HL-60 (cell line): Measurements from ENCODE around the gene IBTK.

ENCODE experiments used
- DNase-seq, 2 experiments: peaks; one replicate each; pipeline ENCODE4 v3.0.0-alpha.2; 2010 to 2020; ENCODE audit warnings: low read depth in 1 of 2, low spot score in 1 of 2
- H3K27ac ChIP-seq: fragments of 250-450 bp; sonication (Bioruptor Pico); replicated peaks from 2 replicates; pipeline ENCODE4 v1.5.1; 2020; ENCODE audit warnings: mild to moderate bottlenecking, moderate library complexity
- H3K27me3 ChIP-seq: fragments of 250-450 bp; sonication (Bioruptor Pico); 2 replicates; pipeline ENCODE4 v1.5.1; 2021; ENCODE audit warnings: mild to moderate bottlenecking, moderate library complexity; ENCODE audit not compliant: insufficient read depth, poor library complexity, severe bottlenecking
- H3K4me3 ChIP-seq: replicated peaks from 2 replicates; pipeline ENCODE4 v1.5.1; 2011; ENCODE audit warnings: mild to moderate bottlenecking, control low read depth, low read length; ENCODE audit not compliant: insufficient read depth
- CTCF ChIP-seq: IDR thresholded peaks from one replicate; pipeline ENCODE4 v1.5.1; 2011; ENCODE audit warnings: low read length, control low read depth, inconsistent platforms; ENCODE audit not compliant: insufficient read depth
- GABPA ChIP-seq: IDR thresholded peaks from 2 replicates; pipeline ENCODE4 v1.6.1; 2012; ENCODE audit warnings: low read depth
- POLR2AphosphoS5 ChIP-seq: IDR thresholded peaks from 2 replicates; pipeline ENCODE4 v1.6.1; 2012; ENCODE audit warnings: low read depth
- SPI1 ChIP-seq: IDR thresholded peaks from 2 replicates; pipeline ENCODE4 v1.6.1; 2012; ENCODE audit warnings: low read depth, mild to moderate bottlenecking, borderline replicate concordance
- TF ChIP-seq, protein P1 (sequence below): IDR thresholded peaks from 2 replicates; pipeline ENCODE4 v1.6.1; 2012; ENCODE audit warnings: low read depth; ENCODE audit not compliant: insufficient replicate concordance

The IBTK gene

DNA sequence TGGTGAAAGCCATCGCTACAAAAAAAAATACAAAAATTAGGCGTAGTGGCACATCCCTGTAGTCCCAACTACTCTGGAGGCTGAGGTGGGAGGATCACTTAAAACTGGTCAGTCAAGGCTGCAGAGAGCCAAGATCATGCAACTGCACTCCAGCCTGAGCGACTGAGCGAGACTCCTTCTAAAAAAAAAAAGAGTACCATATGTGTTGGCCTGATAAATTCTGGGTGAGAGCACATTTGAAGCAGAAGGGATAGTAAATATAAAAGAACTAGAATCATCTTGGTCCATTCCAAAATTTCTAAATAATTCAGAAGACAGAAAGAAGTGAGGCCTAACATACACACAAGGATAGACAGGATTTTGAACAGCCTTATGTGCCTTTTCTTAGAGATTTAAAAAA lies 2.2 kb downstream of the IBTK start:
- H3K27me3 ChIP-seq: no peaks in the 10 kb centered on the region
- no peak for DNase-seq
- TF ChIP-seq, protein P1, sequence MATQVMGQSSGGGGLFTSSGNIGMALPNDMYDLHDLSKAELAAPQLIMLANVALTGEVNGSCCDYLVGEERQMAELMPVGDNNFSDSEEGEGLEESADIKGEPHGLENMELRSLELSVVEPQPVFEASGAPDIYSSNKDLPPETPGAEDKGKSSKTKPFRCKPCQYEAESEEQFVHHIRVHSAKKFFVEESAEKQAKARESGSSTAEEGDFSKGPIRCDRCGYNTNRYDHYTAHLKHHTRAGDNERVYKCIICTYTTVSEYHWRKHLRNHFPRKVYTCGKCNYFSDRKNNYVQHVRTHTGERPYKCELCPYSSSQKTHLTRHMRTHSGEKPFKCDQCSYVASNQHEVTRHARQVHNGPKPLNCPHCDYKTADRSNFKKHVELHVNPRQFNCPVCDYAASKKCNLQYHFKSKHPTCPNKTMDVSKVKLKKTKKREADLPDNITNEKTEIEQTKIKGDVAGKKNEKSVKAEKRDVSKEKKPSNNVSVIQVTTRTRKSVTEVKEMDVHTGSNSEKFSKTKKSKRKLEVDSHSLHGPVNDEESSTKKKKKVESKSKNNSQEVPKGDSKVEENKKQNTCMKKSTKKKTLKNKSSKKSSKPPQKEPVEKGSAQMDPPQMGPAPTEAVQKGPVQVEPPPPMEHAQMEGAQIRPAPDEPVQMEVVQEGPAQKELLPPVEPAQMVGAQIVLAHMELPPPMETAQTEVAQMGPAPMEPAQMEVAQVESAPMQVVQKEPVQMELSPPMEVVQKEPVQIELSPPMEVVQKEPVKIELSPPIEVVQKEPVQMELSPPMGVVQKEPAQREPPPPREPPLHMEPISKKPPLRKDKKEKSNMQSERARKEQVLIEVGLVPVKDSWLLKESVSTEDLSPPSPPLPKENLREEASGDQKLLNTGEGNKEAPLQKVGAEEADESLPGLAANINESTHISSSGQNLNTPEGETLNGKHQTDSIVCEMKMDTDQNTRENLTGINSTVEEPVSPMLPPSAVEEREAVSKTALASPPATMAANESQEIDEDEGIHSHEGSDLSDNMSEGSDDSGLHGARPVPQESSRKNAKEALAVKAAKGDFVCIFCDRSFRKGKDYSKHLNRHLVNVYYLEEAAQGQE: no peak
- TF ChIP-seq GABPA (no peak), SPI1 (no peak), CTCF (no peak), POLR2AphosphoS5 (no peak)
- no peak overlapping the region for H3K27ac ChIP-seq
- H3K4me3 ChIP-seq: no peak overlapping the region

DNA sequence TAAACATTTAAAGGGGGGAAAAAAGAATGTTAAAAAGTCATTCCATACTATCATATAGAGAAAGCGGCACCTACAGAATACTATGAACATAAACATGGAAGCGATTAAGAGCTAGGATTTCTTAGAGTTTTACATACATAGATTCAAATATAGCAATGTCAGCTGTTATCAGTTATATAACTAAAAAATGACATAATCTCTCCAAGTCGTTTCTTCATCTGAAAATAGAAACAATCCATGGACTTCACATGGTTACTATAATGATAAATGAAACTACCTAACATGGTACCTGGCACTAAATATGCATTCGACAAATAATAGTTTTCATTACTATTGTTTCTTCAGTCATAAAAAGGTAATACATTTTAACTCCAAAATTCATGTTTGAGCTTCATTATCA lies 3.7 kb downstream of the IBTK start:
- H3K27me3 ChIP-seq: no peaks in the 10 kb centered on the region
- no peak for DNase-seq
- TF ChIP-seq GABPA (no peak), POLR2AphosphoS5 (no peak), CTCF (no peak), SPI1 (no peak)
- TF ChIP-seq, protein P1: no peak
- H3K4me3 ChIP-seq: no peak overlapping the region
- H3K27ac ChIP-seq: no peak overlapping the region

GRCh38 chr6:82240186-82240585 lies 7.4 kb downstream of the IBTK start:
- no peak overlapping the region for H3K27ac ChIP-seq
- no peak for DNase-seq
- TF ChIP-seq CTCF (no peak), GABPA (no peak), SPI1 (no peak), POLR2AphosphoS5 (no peak)
- TF ChIP-seq, protein P1: no peak

More at GRCh38 chr6:82240186-82240585, 7.4 kb downstream of the IBTK start:
- Histone ChIP-seq H3K27me3 (no peaks in the 10 kb centered on the region), H3K4me3 (no peak overlapping the region)
